Endodermal cell (in vitro differentiated cells): ENCODE data around the gene MID2. TPM values are rescaled to one million over a fixed set of nuclear protein-coding genes. Genes with fewer than 3 reads are reported as not detected.

Source experiments
- DNase-seq: peaks from one replicate; pipeline ENCODE4 v3.0.0-alpha.2; 2017
- H3K27ac ChIP-seq: 2 replicates; pipeline ENCODE4 v1.5.1; 2013; ENCODE audit warnings: mild to moderate bottlenecking, low read depth, low read length, moderate library complexity
- H3K27me3 ChIP-seq: 2 replicates; pipeline ENCODE4 v1.6.1; 2013; ENCODE audit warnings: mild to moderate bottlenecking, low read length, moderate library complexity; ENCODE audit not compliant: insufficient read depth, control insufficient read depth, poor library complexity, severe bottlenecking
- H3K36me3 ChIP-seq: 2 replicates; pipeline ENCODE4 v1.7.0; 2013; ENCODE audit warnings: mild to moderate bottlenecking, low read length, moderate library complexity; ENCODE audit not compliant: control insufficient read depth, insufficient read depth
- H3K4me1 ChIP-seq: one replicate; pipeline ENCODE4 v1.7.0; 2013; ENCODE audit warnings: low read length; ENCODE audit not compliant: control insufficient read depth, insufficient read depth
- H3K4me3 ChIP-seq: 2 replicates; pipeline ENCODE4 v1.5.1; 2013; ENCODE audit warnings: mild to moderate bottlenecking, low read length, moderate library complexity
- H3K9ac ChIP-seq: 2 replicates; pipeline ENCODE4 v1.6.1; 2013; ENCODE audit warnings: mild to moderate bottlenecking, low read length, moderate library complexity; ENCODE audit not compliant: poor library complexity, severe bottlenecking; ENCODE audit errors: extremely low read depth
- H3K9me3 ChIP-seq: 2 replicates; pipeline ENCODE4 v1.6.1; 2013; ENCODE audit warnings: mild to moderate bottlenecking, low read length, moderate library complexity; ENCODE audit not compliant: control insufficient read depth
- H3K27ac Mint-ChIP-seq: 2 replicates; pipeline ENCODE4 v1.8.0; 2020; ENCODE audit warnings: mixed read lengths
- H3K27me3 Mint-ChIP-seq: 2 replicates; pipeline ENCODE4 v1.8.0; 2021; ENCODE audit warnings: mild to moderate bottlenecking, mixed read lengths; ENCODE audit not compliant: insufficient read depth
- H3K36me3 Mint-ChIP-seq: 2 replicates; pipeline ENCODE4 v1.8.0; 2020; ENCODE audit warnings: low read depth, mixed read lengths
- H3K4me1 Mint-ChIP-seq: 2 replicates; pipeline ENCODE4 v1.8.0; 2020; ENCODE audit warnings: mixed read lengths
- H3K4me3 Mint-ChIP-seq: 2 replicates; pipeline ENCODE4 v1.8.0; 2020; ENCODE audit warnings: mild to moderate bottlenecking, moderate library complexity, mixed read lengths
- H3K9me3 Mint-ChIP-seq: 2 replicates; pipeline ENCODE4 v1.8.0; 2020; ENCODE audit warnings: mild to moderate bottlenecking, mixed read lengths
- CTCF ChIP-seq: fragments of 200-600 bp; sonication (generic); conservative IDR thresholded peaks from 2 replicates; pipeline ENCODE4 v1.5.0; 2021; ENCODE audit warnings: antibody characterized with exemption, mild to moderate bottlenecking
- WGBS, 2 experiments: methylation state at CpG; one replicate each; pipeline versions ENCODE4 v1.1.5 to v1.1.7; 2013; ENCODE audit warnings: missing lambda C conversion rate in 2 of 2, mixed read lengths in 1 of 2; ENCODE audit not compliant: insufficient coverage in 1 of 2, insufficient read length in 1 of 2; 5-methylcytosine and 5-hydroxymethylcytosine counted together
- total RNA-seq, 2 donors: library from RNA; stranded (reverse); fragmentation: NEBNext Ultra II Directional in 1 of 2; extraction: Animal tissue kit (Norgen Biotek cat#: 25700) in 1 of 2; gene quantifications; 2 replicates in 1 of 2; 3 replicates in 1 of 2; pipeline ENCODE4 v1.2.1, GENCODE V29; 2021

MID2 gene
- total RNA-seq, 2 donors from 2014 or later = 5.2 to 10.0 TPM

GRCh38 chrX:107780525-107780924, 45.1 kb upstream of the MID2 start:
- H3K9me3 ChIP-seq = no peaks in the 10 kb centered on the region
- peaks cover 16% of the 10 kb centered on the region for H3K27me3 ChIP-seq
- DNase-seq = no peak
- no peaks in the 10 kb centered on the region for H3K9me3 Mint-ChIP-seq
- no peak overlapping the region for H3K9ac ChIP-seq
- H3K4me3 ChIP-seq = no peak overlapping the region
- whole genome bisulfite sequencing, 2 experiments = 84 to 96% methylated on average over 5 to 9 of the region's 9 CpGs
- no peak overlapping the region for H3K4me3 Mint-ChIP-seq
- no peak for TF ChIP-seq CTCF
- H3K27ac Mint-ChIP-seq = no peak overlapping the region
- no peaks in the 10 kb centered on the region for H3K36me3 Mint-ChIP-seq
- H3K36me3 ChIP-seq = no peaks in the 10 kb centered on the region
- H3K4me1 ChIP-seq = no peaks in the 10 kb centered on the region
- H3K4me1 Mint-ChIP-seq = peaks cover 4% of the 10 kb centered on the region
- H3K27me3 Mint-ChIP-seq = peaks cover 27% of the 10 kb centered on the region
- H3K27ac ChIP-seq = no peak overlapping the region

GRCh38 chrX:107787827-107788226, 37.8 kb upstream of the MID2 start:
- no peak for DNase-seq
- Mint-ChIP-seq H3K27me3 (peaks cover 5% of the 10 kb centered on the region), H3K9me3 (no peaks in the 10 kb centered on the region), H3K4me3 (no peak overlapping the region), H3K36me3 (no peaks in the 10 kb centered on the region), H3K4me1 (no peaks in the 10 kb centered on the region), H3K27ac (no peak overlapping the region)
- H3K9ac ChIP-seq = no peak overlapping the region
- H3K27me3 ChIP-seq = no peaks in the 10 kb centered on the region
- H3K27ac ChIP-seq = no peak overlapping the region
- H3K4me3 ChIP-seq = no peak overlapping the region
- no peak for TF ChIP-seq CTCF
- no peaks in the 10 kb centered on the region for H3K36me3 ChIP-seq
- 73 to 83% methylated on average over 1 of the region's 1 CpG for WGBS, 2 experiments
- no peaks in the 10 kb centered on the region for H3K9me3 ChIP-seq
- no peaks in the 10 kb centered on the region for H3K4me1 ChIP-seq

GRCh38 chrX:107804427-107804826, 21.2 kb upstream of the MID2 start:
- Histone ChIP-seq H3K36me3 (no peaks in the 10 kb centered on the region), H3K9me3 (no peaks in the 10 kb centered on the region), H3K27me3 (no peaks in the 10 kb centered on the region), H3K4me1 (no peaks in the 10 kb centered on the region), H3K4me3 (no peak overlapping the region), H3K27ac (no peak overlapping the region), H3K9ac (no peak overlapping the region)
- Mint-ChIP-seq H3K9me3 (peaks cover 19% of the 10 kb centered on the region), H3K27ac (no peak overlapping the region), H3K4me1 (no peaks in the 10 kb centered on the region), H3K27me3 (peaks cover 5% of the 10 kb centered on the region), H3K36me3 (no peaks in the 10 kb centered on the region), H3K4me3 (no peak overlapping the region)
- 95 to 100% methylated on average over 1 of the region's 1 CpG for WGBS, 2 experiments
- no peak for DNase-seq
- TF ChIP-seq CTCF = no peak
